Keratinocyte (primary cell): ENCODE measurements around the gene RBP2. TPM values are rescaled to one million over a fixed set of nuclear protein-coding genes. Genes with fewer than 3 reads are reported as not detected.
"Not testable (repeated sequence)": the region's sequence is repeated elsewhere in the genome, so short reads cannot be mapped to it uniquely, and the experiment has no call there.

Experiments used
- DNase-seq: peaks from one replicate; pipeline ENCODE4 v3.0.0-alpha.2; 2011; ENCODE audit warnings: low read depth, missing footprints, low spot score
- FAIRE-seq: peaks from 2 replicates; lab custom pipeline; 2011; peaks lifted over from hg19 to GRCh38; lab: Jason Lieb, UNC
- H2AFZ ChIP-seq: 2 replicates; pipeline ENCODE4 v1.6.0; 2012; ENCODE audit warnings: low read length, control low read depth, inconsistent platforms; ENCODE audit not compliant: control insufficient read depth
- H3K27ac ChIP-seq: 2 replicates; pipeline ENCODE4 v1.5.1; 2011; ENCODE audit warnings: low read length; ENCODE audit not compliant: control insufficient read depth, insufficient read depth
- H3K27me3 ChIP-seq: 3 replicates; pipeline ENCODE4 v1.6.0; 2011; ENCODE audit warnings: low read length; ENCODE audit not compliant: control insufficient read depth, insufficient read depth; ENCODE audit errors: extremely low read depth
- H3K36me3 ChIP-seq, 2 experiments: 2 replicates in 1 of 2; 3 replicates in 1 of 2; pipeline ENCODE4 v1.5.1; 2011; ENCODE audit warnings: low read length in 2 of 2, mild to moderate bottlenecking in 1 of 2; ENCODE audit not compliant: control insufficient read depth in 2 of 2, insufficient read depth in 2 of 2; ENCODE audit errors: extremely low read depth in 1 of 2
- H3K4me1 ChIP-seq: 3 replicates; pipeline ENCODE4 v1.5.1; 2011; ENCODE audit warnings: low read length; ENCODE audit not compliant: control insufficient read depth, insufficient read depth; ENCODE audit errors: extremely low read depth
- H3K4me2 ChIP-seq: 3 replicates; pipeline ENCODE4 v1.6.0; 2011; ENCODE audit warnings: low read depth, low read length; ENCODE audit not compliant: control insufficient read depth, insufficient read depth; ENCODE audit errors: extremely low read depth
- H3K4me3 ChIP-seq, 3 experiments: fragments of 200-600 bp in 1 of 3; sonication (generic) in 1 of 3; 2 replicates in 2 of 3; 3 replicates in 1 of 3; pipeline ENCODE4 v1.5.1; 2011 to 2016; ENCODE audit warnings: low read length in 3 of 3, mild to moderate bottlenecking in 3 of 3, control low read depth in 2 of 3, inconsistent platforms in 1 of 3, low read depth in 1 of 3, mixed read lengths in 1 of 3, mixed run types in 1 of 3, moderate library complexity in 1 of 3; ENCODE audit not compliant: control insufficient read depth in 2 of 3, insufficient read depth in 2 of 3; ENCODE audit errors: extremely low read depth in 1 of 3
- H3K79me2 ChIP-seq: 2 replicates; pipeline ENCODE4 v1.6.0; 2012; ENCODE audit warnings: low read length; ENCODE audit not compliant: control insufficient read depth, insufficient read depth
- H3K9ac ChIP-seq: 3 replicates; pipeline ENCODE4 v1.6.0; 2011; ENCODE audit warnings: low read length; ENCODE audit not compliant: control insufficient read depth, insufficient read depth; ENCODE audit errors: extremely low read depth
- H3K9me1 ChIP-seq: 3 replicates; pipeline ENCODE4 v1.6.0; 2011; ENCODE audit warnings: low read length; ENCODE audit not compliant: control insufficient read depth, insufficient read depth; ENCODE audit errors: extremely low read depth
- H3K9me3 ChIP-seq: 2 replicates; pipeline ENCODE4 v1.5.1; 2012; ENCODE audit warnings: low read depth, low read length; ENCODE audit not compliant: control insufficient read depth
- H4K20me1 ChIP-seq: 3 replicates; pipeline ENCODE4 v1.6.0; 2011; ENCODE audit warnings: low read length; ENCODE audit not compliant: control insufficient read depth, insufficient read depth; ENCODE audit errors: extremely low read depth
- EZH2 ChIP-seq: IDR thresholded peaks from one replicate; pipeline ENCODE4 v1.6.1; 2012; ENCODE audit warnings: inconsistent platforms, mild to moderate bottlenecking, low read length, moderate library complexity
- dilution Hi-C: fragments of 300-500 bp; cut with MboI; formaldehyde crosslinking; loops from one replicate; pipeline ENCODE4 v1.7.0; 2020; ENCODE audit warnings: low sequenced_read_pairs; ENCODE audit not compliant: extremely low pct_ligation_motif_present
- polyA plus RNA-seq, 5 experiments: library from polyadenylated mRNA; depleted of rRNA in 3 of 5; stranded (reverse) in 3 of 5; stranded (forward) in 1 of 5; unstranded in 1 of 5; fragments of >200 nt; gene quantifications; 1 replicate in 1 of 5; 2 replicates in 3 of 5; 3 replicates in 1 of 5; pipeline versions ENCODE4 v1.2.1 to v1.2.3, GENCODE V29; 2011 to 2012; ENCODE audit warnings: missing spikeins in 2 of 5, low read depth in 1 of 5, low replicate concordance in 1 of 5
- TF ChIP-seq, protein P1 (sequence below), 3 experiments: IDR thresholded peaks in 1 of 3; conservative IDR thresholded peaks in 1 of 3; optimal IDR thresholded peaks in 1 of 3; 2 replicates in 2 of 3; 3 replicates in 1 of 3; pipeline versions ENCODE3 to v1.5.1; 2011; ENCODE audit warnings: low read length in 3 of 3, mild to moderate bottlenecking in 3 of 3, moderate library complexity in 2 of 3, control low read depth in 1 of 3, inconsistent platforms in 1 of 3; ENCODE audit not compliant: insufficient read depth in 2 of 3; ENCODE audit errors: extremely low read depth in 1 of 3

RBP2 gene
- polyA plus RNA-seq, 1 donor (not counting 4 experiments of a cell fraction or from before 2014, with no cell fraction given): not detected

DNA sequence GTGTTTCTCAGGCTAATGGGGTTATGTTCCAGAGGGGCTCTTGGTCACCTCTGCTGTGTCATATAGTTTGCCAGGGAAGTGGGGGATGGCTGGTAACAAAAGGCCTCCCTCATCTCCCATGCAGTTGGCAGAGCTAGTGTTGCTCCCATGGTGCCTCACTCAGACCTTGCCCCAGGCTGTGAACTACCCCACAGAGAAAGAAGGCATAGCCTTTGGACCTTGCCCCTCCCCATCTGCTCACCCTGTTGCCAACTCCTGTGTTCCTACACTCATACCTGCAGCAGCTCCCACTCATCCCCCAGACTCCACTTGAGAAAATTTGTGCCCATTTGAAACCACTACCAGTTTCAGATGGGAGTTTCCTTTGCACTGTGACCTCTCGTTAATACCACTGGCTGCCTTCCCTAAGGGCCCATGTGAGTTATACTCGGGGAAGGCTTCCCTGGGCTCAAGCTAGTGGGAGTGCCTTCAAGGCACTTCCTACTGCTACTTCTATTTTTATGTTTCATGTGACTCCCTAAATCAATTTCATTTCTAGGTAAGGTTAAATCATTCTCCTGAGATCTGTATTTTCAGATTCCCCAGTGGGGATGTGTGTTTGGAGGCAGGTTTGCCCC lies 61.6 kb downstream of the RBP2 start:
- DNase-seq (no peak), FAIRE-seq (no peak)
- dilution Hi-C loops: no loop called here
- TF ChIP-seq, protein P1, sequence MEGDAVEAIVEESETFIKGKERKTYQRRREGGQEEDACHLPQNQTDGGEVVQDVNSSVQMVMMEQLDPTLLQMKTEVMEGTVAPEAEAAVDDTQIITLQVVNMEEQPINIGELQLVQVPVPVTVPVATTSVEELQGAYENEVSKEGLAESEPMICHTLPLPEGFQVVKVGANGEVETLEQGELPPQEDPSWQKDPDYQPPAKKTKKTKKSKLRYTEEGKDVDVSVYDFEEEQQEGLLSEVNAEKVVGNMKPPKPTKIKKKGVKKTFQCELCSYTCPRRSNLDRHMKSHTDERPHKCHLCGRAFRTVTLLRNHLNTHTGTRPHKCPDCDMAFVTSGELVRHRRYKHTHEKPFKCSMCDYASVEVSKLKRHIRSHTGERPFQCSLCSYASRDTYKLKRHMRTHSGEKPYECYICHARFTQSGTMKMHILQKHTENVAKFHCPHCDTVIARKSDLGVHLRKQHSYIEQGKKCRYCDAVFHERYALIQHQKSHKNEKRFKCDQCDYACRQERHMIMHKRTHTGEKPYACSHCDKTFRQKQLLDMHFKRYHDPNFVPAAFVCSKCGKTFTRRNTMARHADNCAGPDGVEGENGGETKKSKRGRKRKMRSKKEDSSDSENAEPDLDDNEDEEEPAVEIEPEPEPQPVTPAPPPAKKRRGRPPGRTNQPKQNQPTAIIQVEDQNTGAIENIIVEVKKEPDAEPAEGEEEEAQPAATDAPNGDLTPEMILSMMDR (optimal IDR thresholded peaks at IDR 0.05 in 1 of 3, IDR thresholded peaks at IDR 0.05 in 1 of 3, conservative IDR thresholded peaks at IDR 0.05 in 1 of 3; ENCODE audit: extremely low read depth in 1 of 3, insufficient read depth in 2 of 3, low read length in 3 of 3): no peak
- no peak for TF ChIP-seq EZH2
- Histone ChIP-seq H3K27me3 (no peaks in the 10 kb centered on the region), H3K9me3 (no peaks in the 10 kb centered on the region), H3K36me3 (no peaks in the 10 kb centered on the region), H3K27ac (no peak overlapping the region), H3K4me2 (no peak overlapping the region), H4K20me1 (no peaks in the 10 kb centered on the region), H3K9ac (no peak overlapping the region), H3K4me1 (peaks cover 3% of the 10 kb centered on the region), H2AFZ (no peak overlapping the region), H3K79me2 (no peaks in the 10 kb centered on the region), H3K4me3 (no peak overlapping the region), H3K9me1 (no peaks in the 10 kb centered on the region)

DNA sequence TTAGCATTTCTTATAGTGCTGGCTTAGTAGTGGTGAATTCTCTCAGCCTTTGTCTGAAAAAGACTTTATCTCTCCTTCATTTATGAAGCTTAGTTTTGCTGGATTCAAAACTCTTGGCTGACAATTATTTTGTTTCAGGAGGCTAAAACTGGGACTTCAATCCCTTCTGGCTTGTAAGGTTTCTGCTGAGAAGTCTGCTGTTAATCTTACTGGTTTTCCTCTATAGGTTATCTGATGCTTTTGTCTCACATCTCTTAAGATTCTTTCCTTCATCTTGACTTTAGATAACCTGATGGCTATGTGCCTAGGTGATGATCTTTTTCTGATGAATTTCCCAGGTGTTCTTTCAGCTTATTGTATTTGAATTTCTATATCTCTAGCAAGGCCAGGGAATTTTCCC lies 63.4 kb downstream of the RBP2 start:
- H3K9me3 ChIP-seq, dilution Hi-C loops, H3K27me3 ChIP-seq, DNase-seq, FAIRE-seq, H2AFZ ChIP-seq, H3K27ac ChIP-seq, H3K9me1 ChIP-seq, H3K4me1 ChIP-seq, H3K4me2 ChIP-seq, H3K36me3 ChIP-seq, H3K4me3 ChIP-seq, H3K79me2 ChIP-seq, H3K9ac ChIP-seq, H4K20me1 ChIP-seq: not testable (repeated sequence)

Other genes with a start within 250 kb of the RBP2 start
- gene MRPS22, start 132.5 kb downstream of the RBP2 start, polyA plus RNA-seq: 45.6 to 91.9 TPM (median 55.8 TPM) in 3 replicates
- 114 to 149 TPM (median 114 TPM) in 3 replicates for gene COPB2, start 86.9 kb downstream of the RBP2 start, polyA plus RNA-seq
- gene RBP1, start 63.2 kb upstream of the RBP2 start, polyA plus RNA-seq: 11.9 to 28.6 TPM (median 14.5 TPM) in 3 replicates
- 1.5 to 2.2 TPM (median 1.6 TPM) in 3 replicates for gene NMNAT3, start 201.5 kb upstream of the RBP2 start, polyA plus RNA-seq